Esophagus muscularis mucosa (tissue), 3 donors: ENCODE data around the gene SPHKAP.

Source experiments
- CTCF ChIP-seq, 3 experiments: fragments of 200-600 bp in 2 of 3; fragments of 450-650 bp in 1 of 3; sonication (generic) in 2 of 3; IDR thresholded peaks; one replicate each; pipeline ENCODE4 v1.5.1; 2017 to 2019; ENCODE audit warnings: antibody characterized with exemption in 3 of 3, mild to moderate bottlenecking in 2 of 3, moderate library complexity in 1 of 3
- POLR2A ChIP-seq: fragments of 450-650 bp; IDR thresholded peaks from one replicate; pipeline ENCODE4 v1.6.1; 2017; ENCODE audit warnings: antibody characterized with exemption, moderate library complexity, mild to moderate bottlenecking, low read depth

DNA sequence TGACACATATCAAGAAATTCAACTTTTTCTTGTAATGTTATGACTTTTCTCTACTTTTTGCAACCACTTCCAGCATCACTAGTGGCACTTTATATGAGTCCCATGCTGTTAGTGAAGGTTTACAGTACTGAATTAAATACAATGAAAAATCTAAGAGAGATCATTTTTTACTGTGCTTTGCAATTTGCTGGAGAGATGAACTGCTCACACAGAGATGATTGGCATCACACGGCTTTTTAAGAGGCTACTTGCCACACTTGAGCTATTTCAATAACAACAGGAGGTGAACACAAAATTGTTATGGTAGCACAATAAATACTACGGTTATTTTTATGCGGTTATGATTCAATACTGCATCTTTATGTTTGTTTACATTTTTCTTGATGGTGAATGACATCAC, 221.2 kb downstream of the SPHKAP start:
- TF ChIP-seq CTCF (IDR thresholded peaks at IDR 0.05), result no peak
- TF ChIP-seq POLR2A, result no peak
